H9 (cell line): ENCODE results near the gene PEX14. TPM values are rescaled to one million over a fixed set of nuclear protein-coding genes. Genes with fewer than 3 reads are reported as not detected.

Source experiments
- DNase-seq: peaks from one replicate; pipeline ENCODE4 v3.0.0-alpha.2; 2017
- H2AFZ ChIP-seq: one replicate; pipeline ENCODE4 v1.6.1; 2013; ENCODE audit warnings: mild to moderate bottlenecking, low read length, control low read depth, moderate library complexity
- H2AK5ac ChIP-seq: 2 replicates; pipeline ENCODE4 v1.6.1; 2013; ENCODE audit warnings: low read length, control low read depth, mixed read lengths; ENCODE audit not compliant: insufficient read length
- H2BK120ac ChIP-seq: one replicate; pipeline ENCODE4 v1.6.1; 2013; ENCODE audit warnings: low read depth, mild to moderate bottlenecking, low read length, control low read depth, inconsistent platforms; ENCODE audit not compliant: poor library complexity, severe bottlenecking
- H2BK12ac ChIP-seq: 2 replicates; pipeline ENCODE4 v1.6.1; 2013; ENCODE audit warnings: low read length, control low read depth, mixed read lengths, low read depth; ENCODE audit not compliant: insufficient read length
- H2BK15ac ChIP-seq: 2 replicates; pipeline ENCODE4 v1.6.1; 2013; ENCODE audit warnings: low read depth, low read length, control low read depth
- H2BK20ac ChIP-seq: one replicate; pipeline ENCODE4 v1.6.1; 2013; ENCODE audit warnings: low read depth, mild to moderate bottlenecking, low read length, control low read depth, inconsistent platforms; ENCODE audit not compliant: poor library complexity, severe bottlenecking
- H2BK5ac ChIP-seq: 2 replicates; pipeline ENCODE4 v1.6.1; 2013; ENCODE audit warnings: low read length, control low read depth, mixed read lengths; ENCODE audit not compliant: insufficient read length
- H3K14ac ChIP-seq: 2 replicates; pipeline ENCODE4 v1.6.1; 2013; ENCODE audit warnings: low read length, control low read depth; ENCODE audit not compliant: insufficient read depth
- H3K18ac ChIP-seq: 2 replicates; pipeline ENCODE4 v1.6.1; 2013; ENCODE audit warnings: low read depth, mild to moderate bottlenecking, mixed read lengths, low read length, control low read depth; ENCODE audit not compliant: insufficient read length
- H3K23ac ChIP-seq: 2 replicates; pipeline ENCODE4 v1.6.1; 2013; ENCODE audit warnings: low read length, control low read depth, mixed read lengths, low read depth; ENCODE audit not compliant: insufficient read length
- H3K23me2 ChIP-seq: 2 replicates; pipeline ENCODE4 v1.6.1; 2013; ENCODE audit warnings: low read depth, mild to moderate bottlenecking, mixed read lengths, low read length, control low read depth; ENCODE audit not compliant: insufficient read length, poor library complexity, severe bottlenecking
- H3K27ac ChIP-seq: 2 replicates; pipeline ENCODE4 v1.5.1; 2013; ENCODE audit warnings: low read length, control low read depth, mixed read lengths, low read depth; ENCODE audit not compliant: insufficient read length
- H3K27me3 ChIP-seq: 2 replicates; pipeline ENCODE4 v1.6.1; 2013; ENCODE audit warnings: low read length, control low read depth, inconsistent platforms; ENCODE audit not compliant: insufficient read depth
- H3K4ac ChIP-seq: 2 replicates; pipeline ENCODE4 v1.6.1; 2013; ENCODE audit warnings: low read depth, mild to moderate bottlenecking, control low read depth, inconsistent platforms, low read length, moderate library complexity
- H3K4me1 ChIP-seq: 2 replicates; pipeline ENCODE4 v1.6.1; 2013; ENCODE audit warnings: low read length, control low read depth, inconsistent platforms; ENCODE audit not compliant: insufficient read depth
- H3K4me2 ChIP-seq: 2 replicates; pipeline ENCODE4 v1.6.1; 2013; ENCODE audit warnings: low read length, control low read depth, mixed read lengths; ENCODE audit not compliant: insufficient read length, insufficient read depth
- H3K56ac ChIP-seq: 2 replicates; pipeline ENCODE4 v1.6.1; 2013; ENCODE audit warnings: low read depth, mild to moderate bottlenecking, mixed read lengths, low read length, control low read depth; ENCODE audit not compliant: insufficient read length
- H3K79me1 ChIP-seq: 2 replicates; pipeline ENCODE4 v1.6.1; 2013; ENCODE audit warnings: low read depth, mild to moderate bottlenecking, moderate library complexity, low read length, control low read depth, inconsistent platforms; ENCODE audit not compliant: insufficient read depth, poor library complexity, severe bottlenecking
- H3K79me2 ChIP-seq: 2 replicates; pipeline ENCODE4 v1.6.1; 2013; ENCODE audit warnings: low read length, control low read depth, inconsistent platforms; ENCODE audit not compliant: insufficient read depth
- H3K9ac ChIP-seq: 2 replicates; pipeline ENCODE4 v1.6.1; 2013; ENCODE audit warnings: low read length, control low read depth, mixed read lengths; ENCODE audit not compliant: insufficient read length; ENCODE audit errors: extremely low read depth
- H3K9me3 ChIP-seq: one replicate; pipeline ENCODE4 v1.6.1; 2013; ENCODE audit warnings: low read depth, low read length, inconsistent platforms; ENCODE audit not compliant: control insufficient read depth
- H3T11ph ChIP-seq: one replicate; pipeline ENCODE4 v1.6.1; 2013; ENCODE audit warnings: mild to moderate bottlenecking, low read length, control low read depth, inconsistent platforms
- H4K20me1 ChIP-seq: one replicate; pipeline ENCODE4 v1.6.1; 2013; ENCODE audit not compliant: control insufficient read depth, insufficient read length, insufficient read depth
- H4K5ac ChIP-seq: 2 replicates; pipeline ENCODE4 v1.6.1; 2013; ENCODE audit warnings: low read depth, mild to moderate bottlenecking, mixed read lengths, low read length, control low read depth; ENCODE audit not compliant: insufficient read length
- H4K8ac ChIP-seq: replicated peaks from 2 replicates; pipeline ENCODE4 v1.6.1; 2013; ENCODE audit warnings: low read length, control low read depth, mixed read lengths, low read depth; ENCODE audit not compliant: insufficient read length
- H4K91ac ChIP-seq: 2 replicates; pipeline ENCODE4 v1.6.1; 2013; ENCODE audit warnings: low read depth, mild to moderate bottlenecking, moderate library complexity, mixed read lengths, low read length, control low read depth; ENCODE audit not compliant: insufficient read length
- H3K27ac Mint-ChIP-seq, 3 experiments: 2 replicates in 2 of 3; 3 replicates in 1 of 3; pipeline ENCODE4 v1.8.0; 2020 to 2021; ENCODE audit warnings: mixed read lengths in 3 of 3, mild to moderate bottlenecking in 1 of 3, moderate library complexity in 1 of 3
- H3K27me3 Mint-ChIP-seq: 2 replicates; pipeline ENCODE4 v1.8.0; 2021; ENCODE audit warnings: low read depth, mild to moderate bottlenecking, moderate library complexity, mixed read lengths
- H3K36me3 Mint-ChIP-seq, 3 experiments: 2 replicates in 2 of 3; 3 replicates in 1 of 3; pipeline ENCODE4 v1.8.0; 2020 to 2021; ENCODE audit warnings: low read depth in 3 of 3, mixed read lengths in 3 of 3; ENCODE audit not compliant: insufficient read depth in 1 of 3
- H3K4me1 Mint-ChIP-seq, 2 experiments: 2 replicates each; pipeline ENCODE4 v1.8.0; 2020; ENCODE audit warnings: mixed read lengths in 2 of 2
- H3K4me3 Mint-ChIP-seq, 2 experiments: 2 replicates in 1 of 2; 3 replicates in 1 of 2; pipeline ENCODE4 v1.8.0; 2020 to 2021; ENCODE audit warnings: mild to moderate bottlenecking in 2 of 2, mixed read lengths in 2 of 2, moderate library complexity in 1 of 2
- H3K9me3 Mint-ChIP-seq, 2 experiments: 2 replicates in 1 of 2; 3 replicates in 1 of 2; pipeline ENCODE4 v1.8.0; 2020; ENCODE audit warnings: mild to moderate bottlenecking in 2 of 2, mixed read lengths in 2 of 2, moderate library complexity in 1 of 2
- CTCF ChIP-seq: fragments of 200-600 bp; sonication (generic); conservative IDR thresholded peaks from 3 replicates; pipeline ENCODE4 v1.8.0; 2021; ENCODE audit warnings: antibody characterized with exemption, mild to moderate bottlenecking
- WGBS: extraction: QIAGEN DNeasy Blood & Tissue Kit; methylation state at CpG from one replicate; pipeline ENCODE4 v1.1.7; 2013; ENCODE audit warnings: missing lambda C conversion rate, low lambda C conversion rate, mixed read lengths; ENCODE audit not compliant: insufficient read length; ENCODE audit errors: extremely low coverage; 5-methylcytosine and 5-hydroxymethylcytosine counted together
- total RNA-seq: library from RNA; stranded (reverse); gene quantifications from 2 replicates; pipeline ENCODE4 v1.2.1, GENCODE V29; 2021

PEX14 gene
- total RNA-seq, 1 experiment from 2014 or later: 23.9 TPM

DNA sequence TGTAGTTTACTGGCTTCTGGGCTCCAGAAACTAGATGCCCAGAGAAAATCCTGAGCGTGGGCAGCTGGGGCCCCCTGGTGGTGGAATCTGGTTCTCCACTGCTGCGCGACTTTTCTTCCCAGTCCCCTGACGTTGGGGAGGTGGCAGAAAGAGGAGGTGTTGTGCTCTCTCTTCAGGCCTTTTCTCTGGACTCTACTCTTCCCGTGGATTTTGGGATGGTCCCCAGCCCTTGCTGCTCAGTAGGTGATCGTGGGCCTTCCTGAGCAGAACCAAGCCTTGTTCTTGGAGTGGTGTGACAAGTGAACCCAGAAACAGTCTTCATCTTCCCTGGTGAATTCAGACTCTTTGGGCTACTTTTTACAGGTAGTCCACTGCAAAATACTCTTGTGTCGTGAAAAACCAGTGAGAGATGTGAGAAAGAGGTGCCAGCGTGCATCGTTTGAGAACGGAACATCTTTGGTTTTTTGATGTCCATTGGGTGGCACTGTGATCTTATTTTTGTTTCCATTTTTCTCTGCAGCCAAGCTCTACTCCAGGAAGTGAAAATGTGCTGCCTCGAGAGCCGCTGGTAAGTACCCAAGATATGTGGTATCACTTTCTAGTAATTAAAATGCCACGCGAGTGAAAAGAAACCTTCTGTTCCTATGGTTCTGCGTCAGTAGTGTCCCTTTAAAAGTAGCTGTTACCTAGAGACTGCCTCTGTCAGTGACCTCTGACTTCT lies 20.2 kb downstream of the PEX14 start:
- Histone ChIP-seq H4K8ac (no peak overlapping the region), H2AFZ (no peak overlapping the region), H2BK12ac (no peak overlapping the region), H3K27ac (no peak overlapping the region), H3K4me2 (peak overlapping the region; percentile 10), H3K56ac (no peak overlapping the region), H2BK120ac (no peak overlapping the region), H3T11ph (no peak overlapping the region), H4K91ac (no peak overlapping the region), H3K79me2 (peaks cover 2% of the 10 kb centered on the region; the same call in 1 of the 2 replicates), H3K9me3 (no peaks in the 10 kb centered on the region), H3K4ac (no peak overlapping the region), H3K23ac (no peak overlapping the region), H4K20me1 (peaks cover 4% of the 10 kb centered on the region), H2BK20ac (no peak overlapping the region), H3K18ac (peak overlapping the region; percentile 73), H3K14ac (no peak overlapping the region), H3K79me1 (peaks cover 5% of the 10 kb centered on the region), H2BK15ac (no peak overlapping the region), H4K5ac (no peak overlapping the region), H3K23me2 (no peaks in the 10 kb centered on the region), H2AK5ac (no peak overlapping the region), H3K9ac (no peak overlapping the region), H3K4me1 (no peaks in the 10 kb centered on the region), H2BK5ac (no peak overlapping the region), H3K27me3 (no peaks in the 10 kb centered on the region)
- no peaks in the 10 kb centered on the region for H3K27me3 Mint-ChIP-seq
- H3K4me1 Mint-ChIP-seq: peaks cover 27 to 33% of the 10 kb centered on the region in 2 experiments
- peak; percentile 98 for TF ChIP-seq CTCF
- WGBS: no CpG with 5 or more reads among the region's 15 CpGs
- H3K9me3 Mint-ChIP-seq: no peaks in the 10 kb centered on the region
- H3K27ac Mint-ChIP-seq: peak overlapping the region; percentile 3 to 46 (median 16); a peak in 2 of 7 replicates
- DNase-seq: peak; percentile 73
- H3K36me3 Mint-ChIP-seq: peaks cover 1 to 8% (median 5%) of the 10 kb centered on the region in 3 experiments; a peak in 2 of 7 replicates
- no peak overlapping the region for H3K4me3 Mint-ChIP-seq
